NCI-H2227 (cell line): ENCODE results near the gene DDX31.

Experiments
- DNase-seq: peaks from one replicate; lab custom pipeline; 2025; ENCODE audit not compliant: unreplicated experiment; lab: John Stamatoyannopoulos, UW

DDX31 gene

GRCh38 chr9:132600326-132600984 is 69.3 kb downstream of the DDX31 start:
- no peak for DNase-seq

GRCh38 chr9:132597073-132597775 is 72.6 kb downstream of the DDX31 start:
- DNase-seq, result no peak

- no peak for DNase-seq
Measured at GRCh38 chr9:132596200-132596599, 73.6 kb downstream of the DDX31 start.

GRCh38 chr9:132595319-132595718 is 74.5 kb downstream of the DDX31 start:
- no peak for DNase-seq

GRCh38 chr9:132594412-132594811 is 75.4 kb downstream of the DDX31 start:
- no peak for DNase-seq

GRCh38 chr9:132592451-132592850 is 77.3 kb downstream of the DDX31 start:
- no peak for DNase-seq

- DNase-seq, result no peak
Measured at GRCh38 chr9:132591751-132592314, 78.0 kb downstream of the DDX31 start.

- DNase-seq, result no peak
Measured at GRCh38 chr9:132591244-132591643, 78.5 kb downstream of the DDX31 start.

- no peak for DNase-seq
Measured at GRCh38 chr9:132590318-132591182, 79.2 kb downstream of the DDX31 start.

GRCh38 chr9:132590037-132590317 is 79.8 kb downstream of the DDX31 start:
- DNase-seq, result no peak

- DNase-seq, result peak; percentile 14
Measured at GRCh38 chr9:132589148-132590036, 80.4 kb downstream of the DDX31 start.

GRCh38 chr9:132588501-132589147 is 81.2 kb downstream of the DDX31 start:
- DNase-seq, result no peak

- no peak for DNase-seq
Measured at GRCh38 chr9:132588098-132588497, 81.7 kb downstream of the DDX31 start.

GRCh38 chr9:132587592-132587955 is 82.2 kb downstream of the DDX31 start:
- no peak for DNase-seq

- no peak for DNase-seq
Measured at GRCh38 chr9:132586830-132587591, 82.8 kb downstream of the DDX31 start.

GRCh38 chr9:132585954-132586829 is 83.6 kb downstream of the DDX31 start:
- DNase-seq, result peak; percentile 27

- no peak for DNase-seq
Measured at GRCh38 chr9:132584601-132585560, 84.9 kb downstream of the DDX31 start.
